ENCODE results near the gene ZYG11A. TPM values are rescaled to one million over a fixed set of nuclear protein-coding genes. Genes with fewer than 3 reads are reported as not detected.
"Not testable (repeated sequence)": the region's sequence is repeated elsewhere in the genome, so short reads cannot be mapped to it uniquely, and the experiment has no call there.

ZYG11A gene
- total RNA-seq, 2 experiments from 2014 or later: 0.19 to 0.20 TPM

- H3K36me3 Mint-ChIP-seq: no peaks in the 10 kb centered on the region
- H3K4me3 Mint-ChIP-seq: no peak overlapping the region
These were observed 13.0 kb downstream of the ZYG11A start for GRCh38 chr1:52855584-52855983.

GRCh38 chr1:52856026-52856425 lies 13.5 kb downstream of the ZYG11A start:
- Mint-ChIP-seq H3K4me1 (no peaks in the 10 kb centered on the region), H3K27ac (no peak overlapping the region), H3K4me3 (no peak overlapping the region)

More at GRCh38 chr1:52855584-52855983, 13.0 kb downstream of the ZYG11A start:
- H3K9me3 Mint-ChIP-seq: no peaks in the 10 kb centered on the region
- H3K4me1 Mint-ChIP-seq: no peaks in the 10 kb centered on the region
- no peak overlapping the region for H3K27ac Mint-ChIP-seq
- no peak for DNase-seq
- H3K27me3 Mint-ChIP-seq: peaks cover 16% of the 10 kb centered on the region

GRCh38 chr1:52857443-52857842 lies 14.9 kb downstream of the ZYG11A start:
- Mint-ChIP-seq H3K9me3 (no peaks in the 10 kb centered on the region), H3K4me1 (no peaks in the 10 kb centered on the region), H3K27me3 (peaks cover 4% of the 10 kb centered on the region), H3K4me3 (no peak overlapping the region), H3K27ac (no peak overlapping the region), H3K36me3 (no peaks in the 10 kb centered on the region)
- DNase-seq: no peak

More at GRCh38 chr1:52856026-52856425, 13.5 kb downstream of the ZYG11A start:
- H3K9me3 Mint-ChIP-seq: no peaks in the 10 kb centered on the region
- DNase-seq: no peak
- H3K36me3 Mint-ChIP-seq: no peaks in the 10 kb centered on the region
- H3K27me3 Mint-ChIP-seq: peaks cover 11% of the 10 kb centered on the region

GRCh38 chr1:52862666-52863458 lies 20.3 kb downstream of the ZYG11A start:
- Mint-ChIP-seq H3K27ac (no peak overlapping the region), H3K4me1 (no peaks in the 10 kb centered on the region), H3K4me3 (no peak overlapping the region), H3K27me3 (no peaks in the 10 kb centered on the region), H3K36me3 (no peaks in the 10 kb centered on the region), H3K9me3 (no peaks in the 10 kb centered on the region)
- no peak for DNase-seq

GRCh38 chr1:52867087-52867863 lies 24.7 kb downstream of the ZYG11A start:
- Mint-ChIP-seq H3K4me1 (no peaks in the 10 kb centered on the region), H3K27me3 (peaks cover 5% of the 10 kb centered on the region), H3K36me3 (no peaks in the 10 kb centered on the region), H3K4me3 (no peak overlapping the region), H3K9me3 (no peaks in the 10 kb centered on the region), H3K27ac (no peak overlapping the region)
- DNase-seq: no peak

- DNase-seq, H3K36me3 Mint-ChIP-seq, H3K27me3 Mint-ChIP-seq, H3K27ac Mint-ChIP-seq, H3K9me3 Mint-ChIP-seq, H3K4me3 Mint-ChIP-seq, H3K4me1 Mint-ChIP-seq: not testable (repeated sequence)
These were observed 27.2 kb downstream of the ZYG11A start for GRCh38 chr1:52869727-52870126.

- no peak for DNase-seq
- peaks cover 2% of the 10 kb centered on the region for H3K27me3 Mint-ChIP-seq
- no peaks in the 10 kb centered on the region for H3K36me3 Mint-ChIP-seq
- H3K4me1 Mint-ChIP-seq: no peaks in the 10 kb centered on the region
- H3K9me3 Mint-ChIP-seq: no peaks in the 10 kb centered on the region
- no peak overlapping the region for H3K27ac Mint-ChIP-seq
- H3K4me3 Mint-ChIP-seq: no peak overlapping the region
These were observed 34.3 kb downstream of the ZYG11A start for GRCh38 chr1:52876843-52877242.

GRCh38 chr1:52877554-52877953 lies 35.0 kb downstream of the ZYG11A start:
- no peak overlapping the region for H3K4me3 Mint-ChIP-seq
- DNase-seq: no peak
- H3K9me3 Mint-ChIP-seq: no peaks in the 10 kb centered on the region
- H3K36me3 Mint-ChIP-seq: no peaks in the 10 kb centered on the region
- no peaks in the 10 kb centered on the region for H3K4me1 Mint-ChIP-seq
- no peak overlapping the region for H3K27ac Mint-ChIP-seq
- no peaks in the 10 kb centered on the region for H3K27me3 Mint-ChIP-seq

- Mint-ChIP-seq H3K27ac (no peak overlapping the region), H3K9me3 (peaks cover 2% of the 10 kb centered on the region), H3K36me3 (peaks cover 1% of the 10 kb centered on the region), H3K27me3 (no peaks in the 10 kb centered on the region), H3K4me3 (no peak overlapping the region), H3K4me1 (no peaks in the 10 kb centered on the region)
- no peak for DNase-seq
These were observed 37.6 kb downstream of the ZYG11A start for GRCh38 chr1:52880206-52880605.

- peaks cover 2% of the 10 kb centered on the region for H3K9me3 Mint-ChIP-seq
- H3K27me3 Mint-ChIP-seq: no peaks in the 10 kb centered on the region
- H3K36me3 Mint-ChIP-seq: peaks cover 1% of the 10 kb centered on the region
- H3K4me3 Mint-ChIP-seq: no peak overlapping the region
- no peaks in the 10 kb centered on the region for H3K4me1 Mint-ChIP-seq
- H3K27ac Mint-ChIP-seq: no peak overlapping the region
- no peak for DNase-seq
These were observed 44.9 kb downstream of the ZYG11A start for GRCh38 chr1:52887483-52887882.

GRCh38 chr1:52892424-52893215 lies 50.1 kb downstream of the ZYG11A start:
- Mint-ChIP-seq H3K9me3 (no peaks in the 10 kb centered on the region), H3K27ac (no peak overlapping the region), H3K4me1 (no peaks in the 10 kb centered on the region), H3K36me3 (no peaks in the 10 kb centered on the region), H3K27me3 (no peaks in the 10 kb centered on the region), H3K4me3 (no peak overlapping the region)
- DNase-seq: no peak

GRCh38 chr1:52899445-52899894 lies 56.9 kb downstream of the ZYG11A start:
- Mint-ChIP-seq H3K27me3 (no peaks in the 10 kb centered on the region), H3K4me3 (no peak overlapping the region), H3K4me1 (no peaks in the 10 kb centered on the region), H3K36me3 (no peaks in the 10 kb centered on the region), H3K9me3 (no peaks in the 10 kb centered on the region), H3K27ac (no peak overlapping the region)
- DNase-seq: no peak

GRCh38 chr1:52900402-52900801 lies 57.8 kb downstream of the ZYG11A start:
- DNase-seq: no peak
- Mint-ChIP-seq H3K27me3 (no peaks in the 10 kb centered on the region), H3K27ac (no peak overlapping the region), H3K36me3 (no peaks in the 10 kb centered on the region), H3K4me1 (peaks cover 3% of the 10 kb centered on the region), H3K9me3 (no peaks in the 10 kb centered on the region), H3K4me3 (no peak overlapping the region)

GRCh38 chr1:52901384-52901783 lies 58.8 kb downstream of the ZYG11A start:
- H3K27me3 Mint-ChIP-seq: no peaks in the 10 kb centered on the region
- H3K27ac Mint-ChIP-seq: no peak overlapping the region
- DNase-seq: no peak
- no peak overlapping the region for H3K4me3 Mint-ChIP-seq
- H3K4me1 Mint-ChIP-seq: peaks cover 3% of the 10 kb centered on the region
- H3K9me3 Mint-ChIP-seq: no peaks in the 10 kb centered on the region
- H3K36me3 Mint-ChIP-seq: no peaks in the 10 kb centered on the region

All from activated naive CD8-positive, alpha-beta T cell treated with anti-CD3 and anti-CD28 coated beads for 36 hours (primary cell).